Fibroblast of lung (primary cell): ENCODE results near the gene USH1C.

Experiments
- CTCF ChIP-seq, 2 donors: IDR thresholded peaks in 1 of 2; conservative IDR thresholded peaks in 1 of 2; 1 replicate in 1 of 2; 2 replicates in 1 of 2; pipeline ENCODE4 v1.5.1; 2011 to 2012; ENCODE audit warnings: low read length in 2 of 2, control low read depth in 1 of 2, inconsistent platforms in 1 of 2, low read depth in 1 of 2, mild to moderate bottlenecking in 1 of 2
- EZH2 ChIP-seq: IDR thresholded peaks from 2 replicates; pipeline ENCODE4 v1.5.1; 2012; ENCODE audit warnings: low read length, control low read depth, mild to moderate bottlenecking; ENCODE audit errors: missing control alignments

GRCh38 chr11:17542249-17542648 lies 2.0 kb downstream of the USH1C start:
- no peak for TF ChIP-seq CTCF (conservative IDR thresholded peaks at IDR 0.05 in 1 of 2, IDR thresholded peaks at IDR 0.05 in 1 of 2; ENCODE audit: low read depth in 1 of 2, low read length in 2 of 2)
- no peak for TF ChIP-seq EZH2
